HepG2 (cell line): ENCODE measurements around the gene ARHGAP35. TPM values are rescaled to one million over a fixed set of nuclear protein-coding genes. Genes with fewer than 3 reads are reported as not detected.

Experiments used
- ATF1 ChIP-seq: IDR thresholded peaks from 2 replicates; pipeline ENCODE4 v1.6.1; 2016; ENCODE audit warnings: mild to moderate bottlenecking, control low read depth
- ETV6 ChIP-seq: sonication (generic); formaldehyde crosslinking; conservative IDR thresholded peaks from 2 replicates; pipeline ENCODE4 v1.4.0; 2020; ENCODE audit warnings: missing genetic modification reagents
- FOXC1 ChIP-seq: sonication (generic); formaldehyde crosslinking; IDR thresholded peaks from 2 replicates; pipeline ENCODE4 v1.8.0; 2022; ENCODE audit warnings: mild to moderate bottlenecking, missing genetic modification reagents, borderline replicate concordance
- JUND ChIP-seq: sonication (generic); formaldehyde crosslinking; IDR thresholded peaks from 2 replicates; pipeline ENCODE4 v1.8.0; 2022; ENCODE audit warnings: mild to moderate bottlenecking, missing genetic modification reagents
- NPAS2 ChIP-seq: sonication (generic); formaldehyde crosslinking; IDR thresholded peaks from 2 replicates; pipeline ENCODE4 v1.8.0; 2022; ENCODE audit warnings: mild to moderate bottlenecking, missing genetic modification reagents, borderline replicate concordance
- POLR2AphosphoS2 ChIP-seq: IDR thresholded peaks from 2 replicates; pipeline ENCODE4 v1.6.1; 2011; ENCODE audit warnings: low read depth, low read length, improper control_type of control experiment
- RNF219 ChIP-seq: sonication (generic); formaldehyde crosslinking; IDR thresholded peaks from 2 replicates; pipeline ENCODE4 v1.5.0; 2020; ENCODE audit warnings: mild to moderate bottlenecking, missing genetic modification reagents
- RORA ChIP-seq: sonication (generic); formaldehyde crosslinking; IDR thresholded peaks from 2 replicates; pipeline ENCODE4 v1.5.0; 2020; ENCODE audit warnings: mild to moderate bottlenecking, missing genetic modification reagents, moderate library complexity
- RXRB ChIP-seq: IDR thresholded peaks from 2 replicates; pipeline ENCODE4 v1.6.1; 2016; ENCODE audit warnings: borderline replicate concordance, missing genetic modification reagents, missing compliant biosample characterization
- SIN3B ChIP-seq: fragments of 150-350 bp; IDR thresholded peaks from 2 replicates; pipeline ENCODE4 v1.6.1; 2014; ENCODE audit warnings: low read length
- SKI ChIP-seq: fragments of 450-650 bp; IDR thresholded peaks from one replicate; pipeline ENCODE4 v1.6.1; 2018; ENCODE audit warnings: mild to moderate bottlenecking; ENCODE audit not compliant: partially characterized antibody
- SNAPC5 ChIP-seq: sonication (generic); formaldehyde crosslinking; IDR thresholded peaks from 2 replicates; pipeline ENCODE4 v1.8.1; 2023; ENCODE audit warnings: mild to moderate bottlenecking, missing genetic modification reagents, borderline replicate concordance
- SRSF1 ChIP-seq: fragments of 200-400 bp; formaldehyde crosslinking; optimal IDR thresholded peaks from 2 replicates; pipeline ENCODE3; 2017; ENCODE audit warnings: mild to moderate bottlenecking, low read depth, low read length, moderate library complexity
- ZNF12 ChIP-seq: sonication (generic); formaldehyde crosslinking; IDR thresholded peaks from 2 replicates; pipeline ENCODE4 v1.5.0; 2020; ENCODE audit warnings: missing genetic modification reagents
- ZNF253 ChIP-seq: sonication (generic); formaldehyde crosslinking; IDR thresholded peaks from 2 replicates; pipeline ENCODE4 v1.8.0; 2022; ENCODE audit warnings: mild to moderate bottlenecking, missing genetic modification reagents, borderline replicate concordance
- ZNF567 ChIP-seq: sonication (generic); formaldehyde crosslinking; IDR thresholded peaks from 2 replicates; pipeline ENCODE4 v1.8.1; 2023; ENCODE audit warnings: mild to moderate bottlenecking, missing genetic modification reagents, borderline replicate concordance
- ZNF576 ChIP-seq: sonication (generic); formaldehyde crosslinking; IDR thresholded peaks from 2 replicates; pipeline ENCODE4 v1.4.0; 2020; ENCODE audit warnings: mild to moderate bottlenecking, missing genetic modification reagents
- polyA plus RNA-seq, 8 experiments: library from polyadenylated mRNA; depleted of rRNA in 3 of 8; stranded (reverse) in 7 of 8; unstranded in 1 of 8; fragments of >200 nt; fragmentation: Illumina TruSeq in 4 of 8; extraction: Trizol in 4 of 8; gene quantifications; 2 replicates each; pipeline versions ENCODE4 v1.2.1 to v1.2.3, GENCODE V29; 2011 to 2016; ENCODE audit warnings: low read depth in 4 of 8, missing spikeins in 1 of 8, mixed read lengths in 1 of 8; ENCODE audit not compliant: insufficient read depth in 1 of 8
- total RNA-seq, 5 experiments: library from RNA; depleted of rRNA; stranded (reverse); fragments of >200 nt; fragmentation: Illumina TruSeq; extraction: Trizol; gene quantifications; 2 replicates each; pipeline ENCODE4 v1.2.3, GENCODE V29; 2016; ENCODE audit warnings: low read depth in 1 of 5
- TF ChIP-seq, protein P1 (sequence below): sonication (generic); formaldehyde crosslinking; IDR thresholded peaks from 2 replicates; pipeline ENCODE4 v1.4.0; 2020; ENCODE audit warnings: missing genetic modification reagents

ARHGAP35 gene
- total and polyA plus RNA-seq, 2 of the 13 experiments (the other 11 are each of a cell fraction or from before 2014, with no cell fraction given) = 30.1 to 30.2 TPM

GRCh38 chr19:46860125-46860845 lies 512 bp upstream of the ARHGAP35 start (continued):
- TF ChIP-seq RNF219 = no peak
- TF ChIP-seq ZNF12 = 0 out of 2 replicates have a peak, but pooled peaks have one; percentile 40
- peak; percentile 19; the same call in 1 of the 2 replicates for TF ChIP-seq ZNF253 (CRISPR knock-in tag)
- TF ChIP-seq SKI = peak; percentile 14
- TF ChIP-seq JUND (CRISPR knock-in tag) = no peak
- TF ChIP-seq, protein P1, sequence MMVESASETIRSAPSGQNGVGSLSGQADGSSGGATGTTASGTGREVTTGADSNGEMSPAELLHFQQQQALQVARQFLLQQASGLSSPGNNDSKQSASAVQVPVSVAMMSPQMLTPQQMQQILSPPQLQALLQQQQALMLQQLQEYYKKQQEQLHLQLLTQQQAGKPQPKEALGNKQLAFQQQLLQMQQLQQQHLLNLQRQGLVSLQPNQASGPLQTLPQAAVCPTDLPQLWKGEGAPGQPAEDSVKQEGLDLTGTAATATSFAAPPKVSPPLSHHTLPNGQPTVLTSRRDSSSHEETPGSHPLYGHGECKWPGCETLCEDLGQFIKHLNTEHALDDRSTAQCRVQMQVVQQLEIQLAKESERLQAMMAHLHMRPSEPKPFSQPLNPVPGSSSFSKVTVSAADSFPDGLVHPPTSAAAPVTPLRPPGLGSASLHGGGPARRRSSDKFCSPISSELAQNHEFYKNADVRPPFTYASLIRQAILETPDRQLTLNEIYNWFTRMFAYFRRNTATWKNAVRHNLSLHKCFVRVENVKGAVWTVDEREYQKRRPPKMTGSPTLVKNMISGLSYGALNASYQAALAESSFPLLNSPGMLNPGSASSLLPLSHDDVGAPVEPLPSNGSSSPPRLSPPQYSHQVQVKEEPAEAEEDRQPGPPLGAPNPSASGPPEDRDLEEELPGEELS = no peak
- TF ChIP-seq ZNF567 (CRISPR knock-in tag) = no peak; the same call in 1 of the 2 replicates
- TF ChIP-seq SNAPC5 (CRISPR knock-in tag) = no peak
- TF ChIP-seq FOXC1 (CRISPR knock-in tag) = peak; percentile 84
- no peak for TF ChIP-seq RXRB
- TF ChIP-seq RORA (CRISPR knock-in tag) = no peak
- TF ChIP-seq SRSF1 = peak; percentile 84
- TF ChIP-seq ETV6 (CRISPR knock-in tag) = 0 out of 2 replicates have a peak, but pooled peaks have one; percentile 22
- no peak for TF ChIP-seq NPAS2 (CRISPR knock-in tag)
- no peak; the same call in 1 of the 2 replicates for TF ChIP-seq ATF1 (CRISPR knock-in tag)
- TF ChIP-seq POLR2AphosphoS2 = no peak
- TF ChIP-seq SIN3B = 0 out of 2 replicates have a peak, but pooled peaks have one; percentile 30
- TF ChIP-seq ZNF576 = peak; percentile 42; the same call in 1 of the 2 replicates
